H9 (cell line): ENCODE results near the gene CPSF2. TPM values are rescaled to one million over a fixed set of nuclear protein-coding genes. Genes with fewer than 3 reads are reported as not detected.

Experiments used
- DNase-seq: peaks from one replicate; pipeline ENCODE4 v3.0.0-alpha.2; 2017
- H2AFZ ChIP-seq: one replicate; pipeline ENCODE4 v1.6.1; 2013; ENCODE audit warnings: mild to moderate bottlenecking, low read length, control low read depth, moderate library complexity
- H2AK5ac ChIP-seq: 2 replicates; pipeline ENCODE4 v1.6.1; 2013; ENCODE audit warnings: low read length, control low read depth, mixed read lengths; ENCODE audit not compliant: insufficient read length
- H2BK120ac ChIP-seq: one replicate; pipeline ENCODE4 v1.6.1; 2013; ENCODE audit warnings: low read depth, mild to moderate bottlenecking, low read length, control low read depth, inconsistent platforms; ENCODE audit not compliant: poor library complexity, severe bottlenecking
- H2BK12ac ChIP-seq: 2 replicates; pipeline ENCODE4 v1.6.1; 2013; ENCODE audit warnings: low read length, control low read depth, mixed read lengths, low read depth; ENCODE audit not compliant: insufficient read length
- H2BK15ac ChIP-seq: 2 replicates; pipeline ENCODE4 v1.6.1; 2013; ENCODE audit warnings: low read depth, low read length, control low read depth
- H2BK20ac ChIP-seq: one replicate; pipeline ENCODE4 v1.6.1; 2013; ENCODE audit warnings: low read depth, mild to moderate bottlenecking, low read length, control low read depth, inconsistent platforms; ENCODE audit not compliant: poor library complexity, severe bottlenecking
- H2BK5ac ChIP-seq: 2 replicates; pipeline ENCODE4 v1.6.1; 2013; ENCODE audit warnings: low read length, control low read depth, mixed read lengths; ENCODE audit not compliant: insufficient read length
- H3K14ac ChIP-seq: 2 replicates; pipeline ENCODE4 v1.6.1; 2013; ENCODE audit warnings: low read length, control low read depth; ENCODE audit not compliant: insufficient read depth
- H3K18ac ChIP-seq: 2 replicates; pipeline ENCODE4 v1.6.1; 2013; ENCODE audit warnings: low read depth, mild to moderate bottlenecking, mixed read lengths, low read length, control low read depth; ENCODE audit not compliant: insufficient read length
- H3K23ac ChIP-seq: 2 replicates; pipeline ENCODE4 v1.6.1; 2013; ENCODE audit warnings: low read length, control low read depth, mixed read lengths, low read depth; ENCODE audit not compliant: insufficient read length
- H3K23me2 ChIP-seq: 2 replicates; pipeline ENCODE4 v1.6.1; 2013; ENCODE audit warnings: low read depth, mild to moderate bottlenecking, mixed read lengths, low read length, control low read depth; ENCODE audit not compliant: insufficient read length, poor library complexity, severe bottlenecking
- H3K27ac ChIP-seq: 2 replicates; pipeline ENCODE4 v1.5.1; 2013; ENCODE audit warnings: low read length, control low read depth, mixed read lengths, low read depth; ENCODE audit not compliant: insufficient read length
- H3K27me3 ChIP-seq: 2 replicates; pipeline ENCODE4 v1.6.1; 2013; ENCODE audit warnings: low read length, control low read depth, inconsistent platforms; ENCODE audit not compliant: insufficient read depth
- H3K4ac ChIP-seq: 2 replicates; pipeline ENCODE4 v1.6.1; 2013; ENCODE audit warnings: low read depth, mild to moderate bottlenecking, control low read depth, inconsistent platforms, low read length, moderate library complexity
- H3K4me1 ChIP-seq: 2 replicates; pipeline ENCODE4 v1.6.1; 2013; ENCODE audit warnings: low read length, control low read depth, inconsistent platforms; ENCODE audit not compliant: insufficient read depth
- H3K4me2 ChIP-seq: 2 replicates; pipeline ENCODE4 v1.6.1; 2013; ENCODE audit warnings: low read length, control low read depth, mixed read lengths; ENCODE audit not compliant: insufficient read length, insufficient read depth
- H3K56ac ChIP-seq: 2 replicates; pipeline ENCODE4 v1.6.1; 2013; ENCODE audit warnings: low read depth, mild to moderate bottlenecking, mixed read lengths, low read length, control low read depth; ENCODE audit not compliant: insufficient read length
- H3K79me1 ChIP-seq: 2 replicates; pipeline ENCODE4 v1.6.1; 2013; ENCODE audit warnings: low read depth, mild to moderate bottlenecking, moderate library complexity, low read length, control low read depth, inconsistent platforms; ENCODE audit not compliant: insufficient read depth, poor library complexity, severe bottlenecking
- H3K79me2 ChIP-seq: 2 replicates; pipeline ENCODE4 v1.6.1; 2013; ENCODE audit warnings: low read length, control low read depth, inconsistent platforms; ENCODE audit not compliant: insufficient read depth
- H3K9ac ChIP-seq: 2 replicates; pipeline ENCODE4 v1.6.1; 2013; ENCODE audit warnings: low read length, control low read depth, mixed read lengths; ENCODE audit not compliant: insufficient read length; ENCODE audit errors: extremely low read depth
- H3K9me3 ChIP-seq: one replicate; pipeline ENCODE4 v1.6.1; 2013; ENCODE audit warnings: low read depth, low read length, inconsistent platforms; ENCODE audit not compliant: control insufficient read depth
- H3T11ph ChIP-seq: one replicate; pipeline ENCODE4 v1.6.1; 2013; ENCODE audit warnings: mild to moderate bottlenecking, low read length, control low read depth, inconsistent platforms
- H4K20me1 ChIP-seq: one replicate; pipeline ENCODE4 v1.6.1; 2013; ENCODE audit not compliant: control insufficient read depth, insufficient read length, insufficient read depth
- H4K5ac ChIP-seq: 2 replicates; pipeline ENCODE4 v1.6.1; 2013; ENCODE audit warnings: low read depth, mild to moderate bottlenecking, mixed read lengths, low read length, control low read depth; ENCODE audit not compliant: insufficient read length
- H4K8ac ChIP-seq: replicated peaks from 2 replicates; pipeline ENCODE4 v1.6.1; 2013; ENCODE audit warnings: low read length, control low read depth, mixed read lengths, low read depth; ENCODE audit not compliant: insufficient read length
- H4K91ac ChIP-seq: 2 replicates; pipeline ENCODE4 v1.6.1; 2013; ENCODE audit warnings: low read depth, mild to moderate bottlenecking, moderate library complexity, mixed read lengths, low read length, control low read depth; ENCODE audit not compliant: insufficient read length
- H3K27ac Mint-ChIP-seq, 3 experiments: 2 replicates in 2 of 3; 3 replicates in 1 of 3; pipeline ENCODE4 v1.8.0; 2020 to 2021; ENCODE audit warnings: mixed read lengths in 3 of 3, mild to moderate bottlenecking in 1 of 3, moderate library complexity in 1 of 3
- H3K27me3 Mint-ChIP-seq: 2 replicates; pipeline ENCODE4 v1.8.0; 2021; ENCODE audit warnings: low read depth, mild to moderate bottlenecking, moderate library complexity, mixed read lengths
- H3K36me3 Mint-ChIP-seq, 3 experiments: 2 replicates in 2 of 3; 3 replicates in 1 of 3; pipeline ENCODE4 v1.8.0; 2020 to 2021; ENCODE audit warnings: low read depth in 3 of 3, mixed read lengths in 3 of 3; ENCODE audit not compliant: insufficient read depth in 1 of 3
- H3K4me1 Mint-ChIP-seq, 2 experiments: 2 replicates each; pipeline ENCODE4 v1.8.0; 2020; ENCODE audit warnings: mixed read lengths in 2 of 2
- H3K4me3 Mint-ChIP-seq, 2 experiments: 2 replicates in 1 of 2; 3 replicates in 1 of 2; pipeline ENCODE4 v1.8.0; 2020 to 2021; ENCODE audit warnings: mild to moderate bottlenecking in 2 of 2, mixed read lengths in 2 of 2, moderate library complexity in 1 of 2
- H3K9me3 Mint-ChIP-seq, 2 experiments: 2 replicates in 1 of 2; 3 replicates in 1 of 2; pipeline ENCODE4 v1.8.0; 2020; ENCODE audit warnings: mild to moderate bottlenecking in 2 of 2, mixed read lengths in 2 of 2, moderate library complexity in 1 of 2
- WGBS: extraction: QIAGEN DNeasy Blood & Tissue Kit; methylation state at CpG from one replicate; pipeline ENCODE4 v1.1.7; 2013; ENCODE audit warnings: missing lambda C conversion rate, low lambda C conversion rate, mixed read lengths; ENCODE audit not compliant: insufficient read length; ENCODE audit errors: extremely low coverage; 5-methylcytosine and 5-hydroxymethylcytosine counted together
- total RNA-seq: library from RNA; stranded (reverse); gene quantifications from 2 replicates; pipeline ENCODE4 v1.2.1, GENCODE V29; 2021
- TF ChIP-seq, protein P1 (sequence below): fragments of 200-600 bp; sonication (generic); conservative IDR thresholded peaks from 3 replicates; pipeline ENCODE4 v1.8.0; 2021; ENCODE audit warnings: antibody characterized with exemption, mild to moderate bottlenecking

CPSF2 gene
- total RNA-seq, 1 experiment from 2014 or later: 108 TPM

- peaks cover 60 to 88% (median 85%) of the 10 kb centered on the region in 3 experiments for H3K36me3 Mint-ChIP-seq
Measured at GRCh38 chr14:92161521-92161920, 39.8 kb downstream of the CPSF2 start.

More at GRCh38 chr14:92161521-92161920, 39.8 kb downstream of the CPSF2 start:
- H4K20me1 ChIP-seq: no peaks in the 10 kb centered on the region
- peaks cover 19 to 30% of the 10 kb centered on the region in 2 experiments for H3K9me3 Mint-ChIP-seq
- no peak overlapping the region for H3K9ac ChIP-seq
- no peak overlapping the region for H2BK5ac ChIP-seq
- no peak overlapping the region for H3K4ac ChIP-seq
- no peak overlapping the region for H4K8ac ChIP-seq
- H3K14ac ChIP-seq: no peak overlapping the region
- H3T11ph ChIP-seq: no peak overlapping the region
- no peak overlapping the region for H2BK120ac ChIP-seq
- no peaks in the 10 kb centered on the region for H3K79me1 ChIP-seq
- H3K27me3 ChIP-seq: no peaks in the 10 kb centered on the region
- TF ChIP-seq, protein P1, sequence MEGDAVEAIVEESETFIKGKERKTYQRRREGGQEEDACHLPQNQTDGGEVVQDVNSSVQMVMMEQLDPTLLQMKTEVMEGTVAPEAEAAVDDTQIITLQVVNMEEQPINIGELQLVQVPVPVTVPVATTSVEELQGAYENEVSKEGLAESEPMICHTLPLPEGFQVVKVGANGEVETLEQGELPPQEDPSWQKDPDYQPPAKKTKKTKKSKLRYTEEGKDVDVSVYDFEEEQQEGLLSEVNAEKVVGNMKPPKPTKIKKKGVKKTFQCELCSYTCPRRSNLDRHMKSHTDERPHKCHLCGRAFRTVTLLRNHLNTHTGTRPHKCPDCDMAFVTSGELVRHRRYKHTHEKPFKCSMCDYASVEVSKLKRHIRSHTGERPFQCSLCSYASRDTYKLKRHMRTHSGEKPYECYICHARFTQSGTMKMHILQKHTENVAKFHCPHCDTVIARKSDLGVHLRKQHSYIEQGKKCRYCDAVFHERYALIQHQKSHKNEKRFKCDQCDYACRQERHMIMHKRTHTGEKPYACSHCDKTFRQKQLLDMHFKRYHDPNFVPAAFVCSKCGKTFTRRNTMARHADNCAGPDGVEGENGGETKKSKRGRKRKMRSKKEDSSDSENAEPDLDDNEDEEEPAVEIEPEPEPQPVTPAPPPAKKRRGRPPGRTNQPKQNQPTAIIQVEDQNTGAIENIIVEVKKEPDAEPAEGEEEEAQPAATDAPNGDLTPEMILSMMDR: no peak
- no peak overlapping the region for H2BK15ac ChIP-seq
- H3K4me1 Mint-ChIP-seq: no peaks in the 10 kb centered on the region
- H3K4me3 Mint-ChIP-seq: no peak overlapping the region
- no peak overlapping the region for H4K5ac ChIP-seq
- no peaks in the 10 kb centered on the region for H3K4me1 ChIP-seq
- H3K4me2 ChIP-seq: no peak overlapping the region
- no peaks in the 10 kb centered on the region for H3K79me2 ChIP-seq
- H3K27ac ChIP-seq: no peak overlapping the region
- no CpG with 5 or more reads among the region's 3 CpGs for WGBS
- no peak overlapping the region for H2BK20ac ChIP-seq
- H4K91ac ChIP-seq: no peak overlapping the region
- no peak overlapping the region for H2BK12ac ChIP-seq
- no peaks in the 10 kb centered on the region for H3K23me2 ChIP-seq
- H3K23ac ChIP-seq: no peak overlapping the region
- H3K56ac ChIP-seq: no peak overlapping the region
- H3K9me3 ChIP-seq: no peaks in the 10 kb centered on the region
- H2AK5ac ChIP-seq: no peak overlapping the region
- DNase-seq: no peak
- no peaks in the 10 kb centered on the region for H3K27me3 Mint-ChIP-seq
- H2AFZ ChIP-seq: no peak overlapping the region
- no peak overlapping the region for H3K18ac ChIP-seq
- H3K27ac Mint-ChIP-seq: no peak overlapping the region
